ENCODE measurements around the gene COLEC11.
A peak's percentile ranks its signal among the peaks of the same experiment; 100 is the strongest.
"Not testable (repeated sequence)": the region's sequence is repeated elsewhere in the genome, so short reads cannot be mapped to it uniquely, and the experiment has no call there.

COLEC11 gene

GRCh38 chr2:3594493-3595281 is at the start of gene COLEC11:
Gene COLEC11 (plus strand): TSS chr2:3595112. CDS start chr2:3604341, 9,229 bp downstream.
- no peak for DNase-seq

GRCh38 chr2:3545788-3546478 is 49.0 kb upstream of the COLEC11 start:
- DNase-seq: no peak

DNA sequence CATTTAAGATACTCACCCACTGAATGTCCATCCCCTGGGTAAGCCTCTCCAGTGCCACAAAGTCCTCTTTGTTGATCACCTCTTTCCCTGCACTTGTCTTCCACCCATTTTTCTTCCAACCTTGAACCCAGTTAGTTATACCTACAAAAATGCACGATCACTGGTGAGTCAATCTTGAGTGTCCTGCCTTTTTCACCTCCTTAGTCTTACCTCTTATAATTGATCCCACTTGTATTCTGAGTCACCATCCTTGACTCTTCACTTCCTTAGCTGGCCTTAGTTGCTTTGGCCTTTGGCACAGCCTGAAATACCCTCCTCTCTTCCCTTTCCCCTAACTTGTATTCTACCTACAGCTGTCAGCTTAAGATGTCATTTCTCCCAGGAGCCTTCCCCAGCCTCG is 47.0 kb upstream of the COLEC11 start:
- no peak for DNase-seq

- no peak for DNase-seq
These were observed 41.0 kb upstream of the COLEC11 start for GRCh38 chr2:3553946-3554345.

DNA sequence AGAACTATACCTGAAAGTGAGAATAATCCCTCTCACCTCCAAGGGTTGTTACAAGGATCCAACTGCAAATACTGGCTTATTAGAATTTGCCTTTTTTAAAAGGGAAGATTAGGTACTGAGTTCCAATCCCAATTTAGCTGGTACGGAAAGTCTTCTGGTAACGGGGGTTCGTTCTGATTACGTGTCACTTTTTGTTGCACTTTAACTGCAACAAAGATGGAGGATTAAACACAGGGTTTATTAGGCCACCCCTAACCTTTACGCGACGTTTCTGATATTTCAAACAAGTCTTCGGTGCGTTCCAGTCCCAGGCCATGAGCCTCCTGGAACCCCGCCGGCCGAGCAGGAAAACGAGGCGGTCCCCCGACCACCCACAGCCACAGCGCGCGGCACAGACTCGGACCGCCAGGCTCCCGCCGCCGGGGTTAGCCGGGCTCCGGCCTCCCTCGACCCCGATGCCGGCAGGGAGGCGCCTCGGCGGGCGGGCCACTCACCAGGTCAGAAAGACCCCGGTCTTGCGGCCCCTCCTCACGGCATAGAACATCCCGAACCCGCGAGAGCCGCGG is 37.2 kb upstream of the COLEC11 start:
- DNase-seq: no peak

DNA sequence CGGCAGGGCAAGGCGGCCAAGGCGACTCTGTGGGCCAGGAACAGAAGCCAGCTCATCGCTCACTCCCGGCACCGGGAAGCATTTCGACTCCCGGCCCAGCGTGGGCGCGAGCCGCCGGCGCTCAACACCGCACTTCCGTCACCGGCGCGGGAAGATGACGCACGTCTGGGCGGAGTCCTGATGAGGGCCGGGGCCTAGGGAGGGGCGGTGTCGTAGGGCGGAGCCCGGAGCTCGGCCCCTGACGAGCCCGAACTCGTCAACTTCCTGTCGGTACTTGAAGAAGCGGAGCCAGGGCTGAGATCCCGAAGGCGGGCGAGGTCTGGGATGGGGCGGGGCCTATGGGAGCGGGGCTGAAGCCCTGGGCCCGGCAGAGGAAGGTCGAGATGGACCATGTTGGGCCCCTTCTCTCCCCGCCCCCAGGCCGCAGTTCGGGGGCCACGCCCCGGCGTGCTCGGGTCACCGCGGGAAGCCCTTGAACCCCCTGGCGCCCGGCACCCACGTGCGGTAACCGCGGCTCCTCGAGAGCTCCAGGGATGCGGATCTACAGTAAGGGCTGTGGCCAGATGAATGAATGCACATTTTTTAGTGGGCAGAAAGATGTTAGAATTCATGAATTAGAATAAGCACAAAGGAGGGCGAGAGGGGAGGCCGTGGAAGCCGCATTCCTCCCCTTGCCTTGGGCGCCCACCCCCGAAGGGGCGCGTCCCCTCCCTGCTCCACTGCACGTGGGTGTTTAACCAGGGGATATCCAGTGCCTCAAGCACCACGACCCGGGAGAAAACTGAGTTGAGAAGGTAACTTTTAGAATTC is 36.5 kb upstream of the COLEC11 start, which contains the start of gene RNASEH1:
Gene RNASEH1 (minus strand): TSS at position 129 of the 810 bp plus-strand sequence. CDS start 73 bp downstream, at position 56.
- DNase-seq: peak; percentile 100

GRCh38 chr2:3563521-3563976 is 31.4 kb upstream of the COLEC11 start:
- no peak for DNase-seq

DNA sequence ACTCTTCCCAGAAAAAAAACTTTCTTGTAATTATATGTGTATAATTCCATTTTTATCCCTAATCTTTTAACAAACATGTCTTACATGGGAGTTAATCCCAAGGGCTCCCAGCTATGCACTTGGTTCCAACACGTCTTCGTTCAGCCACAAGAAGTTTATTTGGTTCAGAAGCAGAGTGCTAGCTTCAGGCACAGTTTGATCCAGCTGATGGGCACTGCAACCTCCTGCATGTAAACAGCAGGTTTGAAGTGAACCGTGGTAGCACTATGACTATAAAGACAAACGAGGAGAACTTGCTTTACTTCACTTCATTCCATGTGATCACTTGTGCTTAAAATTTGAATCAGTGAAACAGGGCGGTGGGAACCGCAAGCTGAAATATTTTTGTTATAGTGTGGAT is 29.8 kb upstream of the COLEC11 start:
- no peak for DNase-seq

- DNase-seq: no peak
These were observed 28.1 kb upstream of the COLEC11 start for GRCh38 chr2:3566806-3567205.

GRCh38 chr2:3569656-3570055 is 25.3 kb upstream of the COLEC11 start:
- not testable (repeated sequence) for DNase-seq

- DNase-seq: no peak
These were observed 23.6 kb upstream of the COLEC11 start for GRCh38 chr2:3571284-3571683.

DNA sequence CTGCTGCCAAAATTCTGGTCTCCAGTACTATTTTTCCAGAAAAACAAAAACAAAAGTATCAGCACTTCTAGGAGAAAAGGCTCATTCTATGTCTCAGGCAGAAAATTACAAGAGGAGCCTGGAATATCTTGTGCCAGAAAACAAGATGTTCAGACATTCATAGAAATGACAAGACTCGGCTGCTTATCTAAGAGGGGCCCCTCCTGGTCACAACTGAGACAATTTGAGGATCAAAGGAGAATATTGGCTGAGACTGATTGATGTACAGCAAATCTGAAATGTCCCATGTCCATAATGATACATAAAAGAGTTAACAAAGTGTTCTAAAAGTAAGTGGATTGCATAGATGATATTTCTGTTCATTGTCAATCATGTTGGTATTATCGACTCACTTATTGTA is 22.3 kb upstream of the COLEC11 start:
- DNase-seq: no peak

DNA sequence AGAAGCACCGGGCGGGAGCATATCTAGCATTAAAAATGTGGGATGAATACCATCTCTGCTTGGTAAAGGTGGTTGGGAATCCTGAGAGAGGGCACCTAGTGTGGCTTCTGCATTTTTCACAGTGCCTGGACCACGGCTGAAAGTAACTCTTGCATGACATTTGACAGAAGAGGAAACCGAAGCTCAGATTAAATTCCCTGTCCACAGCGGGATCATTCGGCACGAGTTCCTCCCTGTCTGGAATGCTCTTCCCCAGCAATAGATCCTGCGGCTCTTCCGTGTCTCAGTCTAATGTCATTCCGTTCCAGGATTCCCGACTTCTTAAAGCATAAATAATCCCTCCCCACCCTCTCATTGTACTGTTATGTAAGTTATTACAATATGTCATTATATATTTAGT is 20.8 kb upstream of the COLEC11 start:
- DNase-seq: no peak

DNA sequence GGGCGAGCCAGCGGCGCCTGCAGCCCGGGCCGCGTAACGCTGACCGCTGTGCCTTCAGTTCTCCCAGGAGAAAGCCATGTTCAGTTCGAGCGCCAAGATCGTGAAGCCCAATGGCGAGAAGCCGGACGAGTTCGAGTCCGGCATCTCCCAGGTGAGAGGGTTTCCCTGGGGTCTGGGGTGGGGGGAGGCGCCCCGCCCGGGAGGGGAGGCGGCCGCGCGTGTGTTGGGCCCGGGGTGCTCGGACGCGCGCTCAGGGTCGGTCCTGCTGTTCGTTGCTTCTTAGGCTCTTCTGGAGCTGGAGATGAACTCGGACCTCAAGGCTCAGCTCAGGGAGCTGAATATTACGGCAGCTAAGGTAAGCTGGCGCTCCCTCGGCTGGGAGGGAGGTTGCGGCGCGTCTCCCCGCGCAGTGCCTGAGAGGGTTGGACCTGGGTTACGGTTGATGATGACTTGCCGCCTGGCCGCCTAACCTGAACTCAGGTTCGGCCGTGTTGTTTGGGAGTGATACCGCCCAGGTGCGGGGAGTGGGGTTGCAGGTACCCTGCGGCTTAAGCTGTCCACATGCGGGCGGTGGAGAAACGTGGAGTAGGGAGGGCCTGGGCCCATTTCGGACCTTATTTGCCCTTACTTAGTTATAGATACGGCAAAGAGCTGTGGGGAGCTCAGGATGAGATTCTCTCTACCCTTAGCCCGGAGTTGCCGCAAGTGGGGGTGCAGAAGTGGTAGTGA is 19.2 kb upstream of the COLEC11 start:
- peak; percentile 67 for DNase-seq

- not testable (repeated sequence) for DNase-seq
These were observed 18.7 kb upstream of the COLEC11 start for GRCh38 chr2:3576263-3576630.

DNA sequence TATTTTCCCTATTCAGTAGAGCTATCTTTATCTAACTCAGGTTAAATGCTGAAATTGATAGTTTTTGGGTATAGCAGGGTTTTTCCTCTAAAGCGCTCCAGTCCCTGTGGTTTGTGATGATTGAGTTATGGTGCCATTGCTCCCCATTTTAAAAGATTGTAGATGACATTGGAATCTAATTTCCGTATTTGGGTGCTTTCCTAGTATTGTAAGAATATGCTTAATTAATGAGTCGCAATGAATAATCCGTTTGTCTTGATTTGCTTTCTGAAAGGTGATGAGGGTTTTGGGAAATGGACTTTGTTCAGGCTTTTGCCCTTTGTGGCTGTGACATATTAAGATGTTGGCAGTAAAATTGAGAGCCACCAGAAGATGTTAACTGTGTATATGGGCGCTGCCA is 15.9 kb upstream of the COLEC11 start:
- DNase-seq: no peak

GRCh38 chr2:3580449-3580848 is 14.5 kb upstream of the COLEC11 start:
- DNase-seq: no peak

DNA sequence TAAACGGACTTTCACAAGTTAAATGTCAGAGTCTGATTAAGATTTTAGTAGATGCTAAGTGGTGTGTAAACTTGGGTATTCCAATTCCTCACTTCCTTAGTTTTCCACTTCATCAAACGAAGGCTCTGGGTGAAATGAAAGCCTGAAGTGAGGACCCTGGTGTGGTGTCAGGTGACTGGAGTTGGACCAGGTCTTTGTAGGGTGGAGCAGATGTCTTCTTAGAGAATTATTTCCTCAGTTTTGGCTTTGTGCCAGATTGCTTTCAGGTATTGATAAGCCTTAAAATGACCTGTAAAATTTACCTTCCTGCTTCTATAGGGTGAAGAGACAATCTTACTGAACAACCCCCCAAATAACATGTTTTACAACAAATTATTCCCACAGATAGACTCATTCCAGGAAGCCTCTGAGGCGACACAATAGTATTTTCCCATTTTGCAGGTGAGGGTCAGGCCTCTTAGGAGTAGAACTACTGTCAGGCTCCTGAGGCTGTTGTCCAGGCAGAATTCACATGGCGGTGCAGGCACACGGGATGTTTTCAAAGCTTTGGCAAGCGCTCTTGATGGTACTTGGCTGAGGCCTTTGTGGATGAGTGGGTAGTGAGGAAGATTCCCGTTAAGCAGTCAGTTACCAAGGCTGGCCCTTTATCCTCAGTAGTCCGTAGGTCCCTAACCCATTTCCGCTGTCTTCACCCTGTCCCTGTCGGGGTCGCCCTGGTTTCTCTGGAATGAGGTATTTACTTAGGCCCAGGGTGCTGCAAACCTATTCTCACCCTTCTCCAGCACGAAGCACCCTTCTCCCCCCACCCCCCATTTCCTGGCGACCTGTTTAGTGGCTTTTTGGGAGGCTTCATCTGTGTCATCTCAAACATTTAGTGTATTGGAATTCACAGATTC is 13.3 kb upstream of the COLEC11 start:
- no peak for DNase-seq

- DNase-seq: no peak
These were observed 10.8 kb upstream of the COLEC11 start for GRCh38 chr2:3584076-3584475.

GRCh38 chr2:3584608-3585260 is 10.2 kb upstream of the COLEC11 start:
- no peak for DNase-seq
